GM21390 (cell line): ENCODE results near the gene GNMT.
"Not testable (repeated sequence)": the region's sequence is repeated elsewhere in the genome, so short reads cannot be mapped to it uniquely, and the experiment has no call there.

ENCODE experiments used
- ATAC-seq: cut with Tn5 transposase; IDR thresholded peaks from one replicate; pipeline ENCODE4 v1.9.1; 2021; ENCODE audit not compliant: unreplicated experiment

GNMT gene

GRCh38 chr6:42940493-42941045 is 20.0 kb upstream of the GNMT start:
- no peak for ATAC-seq

DNA sequence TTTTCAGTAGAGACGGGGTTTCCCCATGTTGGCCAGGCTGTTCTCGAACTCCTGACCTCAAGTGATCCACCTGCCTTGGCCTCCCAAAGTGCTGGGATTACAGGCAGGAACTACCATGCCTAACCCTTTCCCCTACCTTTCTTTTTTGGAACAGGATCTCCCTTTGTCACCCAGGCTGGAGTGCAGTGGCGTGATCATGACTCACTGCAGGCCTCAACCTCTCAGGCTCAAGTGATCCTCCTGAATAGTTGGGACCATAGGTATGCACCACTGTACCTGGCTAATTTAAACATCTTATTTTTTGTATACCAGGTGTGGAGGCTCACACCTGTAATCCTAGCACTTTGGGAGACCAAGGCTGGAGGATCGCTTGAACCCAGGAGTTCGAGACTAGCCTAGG is 19.2 kb upstream of the GNMT start:
- ATAC-seq: not testable (repeated sequence)

- no peak for ATAC-seq
These were observed 18.1 kb upstream of the GNMT start for GRCh38 chr6:42942444-42942843.

DNA sequence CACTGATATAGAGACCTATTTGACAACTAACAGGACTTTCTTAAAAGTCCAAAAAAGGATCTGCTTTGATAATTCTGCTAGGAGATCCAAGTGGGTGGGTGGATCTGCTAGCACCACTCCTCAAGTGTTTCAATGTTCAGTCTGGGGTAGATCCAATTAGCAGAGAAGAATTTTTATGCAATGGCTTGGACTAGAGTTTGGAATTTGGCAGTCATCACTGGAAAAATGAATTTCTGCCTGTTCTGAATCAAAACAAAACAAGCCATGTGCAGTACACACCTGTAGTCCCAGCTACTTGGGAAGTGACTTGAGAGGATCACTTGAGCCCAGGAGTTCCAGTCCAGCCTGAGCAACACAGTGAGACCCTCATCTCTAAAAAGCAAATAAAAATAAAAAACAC is 12.6 kb upstream of the GNMT start:
- ATAC-seq: no peak

- ATAC-seq: no peak
These were observed 8.2 kb upstream of the GNMT start for GRCh38 chr6:42952389-42952788.

DNA sequence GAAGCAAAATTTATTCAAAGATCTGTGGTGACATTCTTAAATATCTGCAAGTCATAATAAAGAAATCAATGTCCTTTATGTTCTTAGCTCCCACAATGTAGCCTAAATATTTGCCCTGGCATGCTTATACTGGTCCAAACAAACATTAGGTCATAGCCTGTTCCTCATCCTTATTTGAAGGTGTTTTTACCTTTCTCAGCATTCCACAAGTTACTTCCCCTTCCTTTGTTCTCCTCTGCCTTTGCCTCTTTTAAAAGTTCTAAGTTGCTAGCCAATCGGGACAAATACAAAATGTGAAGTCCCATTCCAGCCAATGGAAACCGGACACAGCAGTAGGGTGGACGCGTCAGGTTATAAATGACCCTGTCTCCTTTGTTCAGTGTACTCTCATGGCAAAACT is 6.1 kb upstream of the GNMT start:
- ATAC-seq: not testable (repeated sequence)

- no peak for ATAC-seq
These were observed 2.4 kb upstream of the GNMT start for GRCh38 chr6:42958125-42958524.

DNA sequence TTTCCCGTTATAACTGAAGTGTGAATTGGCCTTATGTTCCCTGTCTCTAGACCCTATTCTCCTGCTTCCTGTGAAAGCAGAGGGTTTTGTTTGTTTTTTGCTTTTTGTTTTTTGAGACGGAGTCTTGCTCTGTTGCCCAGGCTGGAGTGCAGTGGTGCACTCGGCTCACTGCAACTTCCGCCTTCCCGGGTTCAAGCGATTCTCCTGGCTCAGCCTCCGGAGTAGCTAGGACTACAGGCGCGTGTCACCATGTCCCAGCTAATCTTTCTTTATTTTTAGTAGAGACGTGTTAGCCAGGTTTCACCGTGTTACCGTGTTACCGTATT is 674 bp upstream of the GNMT start:
- no peak for ATAC-seq

- ATAC-seq: no peak
These were observed 491 bp downstream of the GNMT start for GRCh38 chr6:42961020-42961470.

DNA sequence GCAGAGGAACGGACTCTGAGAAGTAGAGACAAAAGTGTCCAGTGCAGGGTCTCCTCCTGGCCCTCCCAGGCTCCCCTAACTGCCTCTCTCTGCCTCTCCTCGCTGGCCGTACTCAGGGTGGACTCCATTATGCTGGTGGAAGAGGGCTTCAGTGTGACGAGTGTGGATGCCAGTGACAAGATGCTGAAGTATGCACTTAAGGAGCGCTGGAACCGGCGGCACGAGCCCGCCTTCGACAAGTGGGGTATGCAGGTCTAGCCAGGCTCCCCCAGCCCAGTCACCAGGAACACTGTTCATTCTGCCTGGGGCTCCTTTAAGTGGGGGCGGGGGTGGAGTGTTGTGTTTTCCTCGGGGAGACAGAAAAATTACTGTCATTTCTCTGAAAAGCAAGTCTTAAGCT is 1.5 kb downstream of the GNMT start:
- ATAC-seq: no peak

DNA sequence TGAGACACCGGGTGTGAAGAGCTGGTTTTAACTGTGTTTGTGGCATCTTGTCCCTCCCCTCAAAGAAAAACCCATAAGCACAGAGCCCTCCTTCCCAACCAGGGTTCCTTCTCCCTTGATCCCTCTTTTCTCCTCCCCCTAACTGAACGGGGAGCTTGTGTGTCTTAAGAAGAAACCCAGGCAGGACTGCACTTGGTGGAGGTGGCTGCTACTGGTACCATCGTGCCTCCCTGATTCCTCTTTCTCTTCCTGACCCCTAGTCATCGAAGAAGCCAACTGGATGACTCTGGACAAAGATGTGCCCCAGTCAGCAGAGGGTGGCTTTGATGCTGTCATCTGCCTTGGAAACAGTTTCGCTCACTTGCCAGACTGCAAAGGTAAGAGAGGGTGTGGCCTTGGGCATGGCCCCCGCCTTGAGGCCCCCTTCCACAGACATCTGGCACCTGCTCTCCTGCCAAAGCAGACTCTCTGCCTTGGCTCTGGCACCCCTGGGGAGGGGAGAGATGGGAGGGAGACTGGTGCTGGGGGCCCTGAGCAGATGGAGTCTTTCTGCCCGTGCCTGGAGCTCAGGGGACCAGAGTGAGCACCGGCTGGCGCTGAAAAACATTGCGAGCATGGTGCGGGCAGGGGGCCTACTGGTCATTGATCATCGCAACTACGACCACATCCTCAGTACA is 2.1 kb downstream of the GNMT start:
- ATAC-seq: no peak

DNA sequence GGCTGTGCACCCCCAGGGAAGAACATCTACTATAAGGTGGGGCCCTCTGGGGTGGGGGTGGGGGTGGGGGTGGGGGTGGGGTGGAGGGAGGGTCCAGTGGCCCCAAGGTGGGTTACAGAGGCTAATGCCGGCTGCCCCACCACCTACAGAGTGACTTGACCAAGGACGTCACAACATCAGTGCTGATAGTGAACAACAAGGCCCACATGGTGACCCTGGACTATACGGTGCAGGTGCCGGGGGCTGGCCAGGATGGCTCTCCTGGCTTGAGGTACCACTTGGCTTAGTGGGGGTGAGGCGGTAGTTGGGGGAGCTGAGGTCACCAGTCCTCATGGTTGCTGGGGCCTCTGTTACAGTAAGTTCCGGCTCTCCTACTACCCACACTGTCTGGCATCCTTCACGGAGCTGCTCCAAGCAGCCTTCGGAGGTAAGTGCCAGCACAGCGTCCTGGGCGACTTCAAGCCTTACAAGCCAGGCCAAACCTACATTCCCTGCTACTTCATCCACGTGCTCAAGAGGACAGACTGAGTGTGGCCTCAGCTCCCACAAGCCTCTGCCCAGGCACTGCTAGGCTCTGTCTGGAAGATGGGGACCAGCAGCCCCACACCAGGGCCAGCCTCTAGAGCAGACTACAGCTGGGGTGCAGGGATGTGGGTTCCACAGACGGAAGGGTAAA is 2.8 kb downstream of the GNMT start:
- no peak for ATAC-seq

- ATAC-seq: no peak
These were observed 3.5 kb downstream of the GNMT start for GRCh38 chr6:42963855-42964605.

GRCh38 chr6:42966571-42966970 is 6.0 kb downstream of the GNMT start:
- no peak for ATAC-seq

- no peak for ATAC-seq
These were observed 6.7 kb downstream of the GNMT start for GRCh38 chr6:42967228-42967627.

GRCh38 chr6:42968126-42968701 is 7.7 kb downstream of the GNMT start:
- no peak for ATAC-seq

DNA sequence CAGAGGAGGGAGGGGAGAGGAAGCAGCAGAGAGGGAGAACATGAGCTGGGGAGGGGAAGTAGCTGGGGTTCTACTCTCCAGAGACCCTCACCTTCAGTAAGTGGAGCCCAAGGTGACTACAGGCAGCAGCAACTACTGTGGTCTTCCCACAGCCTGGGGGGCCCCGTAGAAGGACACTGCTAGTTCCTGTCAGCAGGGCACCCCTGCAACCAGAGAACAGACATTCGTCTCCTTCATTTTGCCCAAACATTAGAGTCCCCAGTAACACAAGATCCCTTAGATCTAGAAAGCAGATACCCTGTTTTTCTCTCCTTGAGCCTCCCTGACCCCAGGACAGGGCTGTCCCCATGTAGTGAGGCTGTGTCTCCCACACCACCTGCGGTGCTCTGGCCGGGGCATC is 8.2 kb downstream of the GNMT start:
- no peak for ATAC-seq

- ATAC-seq: no peak
These were observed 8.9 kb downstream of the GNMT start for GRCh38 chr6:42969431-42969830.

DNA sequence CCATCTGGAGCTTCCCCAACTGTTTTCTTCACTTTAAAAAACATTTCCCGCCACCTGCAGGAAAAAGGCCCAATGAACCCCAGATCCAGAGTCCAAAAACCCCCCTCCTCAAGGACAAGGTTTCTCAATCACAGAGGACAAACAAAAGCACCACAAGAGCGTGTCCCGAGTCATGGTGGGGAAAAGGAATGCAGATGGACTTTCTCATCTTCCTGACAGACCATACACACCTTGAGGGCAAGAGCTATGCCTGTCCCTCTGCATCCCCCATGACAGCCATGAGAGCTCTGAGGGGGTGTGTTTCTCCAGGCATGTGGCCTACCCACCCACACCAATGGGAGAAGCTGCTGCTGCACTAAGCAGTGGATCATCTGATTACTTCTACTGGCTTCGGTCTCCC is 9.4 kb downstream of the GNMT start:
- ATAC-seq: no peak

- ATAC-seq: no peak
These were observed 10.5 kb downstream of the GNMT start for GRCh38 chr6:42970871-42971612.
